Hindlimb muscle (tissue), 1 donor: ENCODE measurements around the gene FNBP1. TPM values are rescaled to one million over a fixed set of nuclear protein-coding genes. Genes with fewer than 3 reads are reported as not detected.
"Not testable (repeated sequence)": the region's sequence is repeated elsewhere in the genome, so short reads cannot be mapped to it uniquely, and the experiment has no call there.

Source experiments
- DNase-seq: peaks from one replicate; pipeline ENCODE4 v3.0.0-alpha.2; 2013
- polyA plus RNA-seq: library from polyadenylated mRNA; unstranded; fragments of 120-200 nt; gene quantifications from one replicate; pipeline ENCODE4 v1.2.1, GENCODE V29; 2013; ENCODE audit not compliant: insufficient read length

FNBP1 gene
- polyA plus RNA-seq, 1 donor = 19.8 TPM

DNA sequence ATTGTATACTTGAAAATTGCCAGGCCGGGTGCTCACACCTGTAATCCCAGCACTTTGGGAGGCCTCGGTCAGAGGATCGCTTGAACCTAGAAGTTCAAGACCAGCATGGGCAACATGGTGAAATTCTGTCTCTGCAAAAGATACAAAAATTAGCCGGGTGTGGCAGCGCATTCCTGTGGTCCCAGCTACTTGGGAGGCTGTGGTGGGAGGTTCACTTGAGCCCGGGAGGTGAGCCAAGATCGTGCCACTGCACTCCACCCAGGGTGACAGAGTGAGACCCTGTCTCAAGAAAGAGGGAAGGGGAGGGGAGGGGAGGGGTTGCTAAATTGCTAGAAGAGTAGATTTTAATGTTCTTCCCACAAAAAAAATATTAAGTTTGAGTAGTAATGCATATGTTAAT is 53.2 kb downstream of the FNBP1 start:
- no peak for DNase-seq

DNA sequence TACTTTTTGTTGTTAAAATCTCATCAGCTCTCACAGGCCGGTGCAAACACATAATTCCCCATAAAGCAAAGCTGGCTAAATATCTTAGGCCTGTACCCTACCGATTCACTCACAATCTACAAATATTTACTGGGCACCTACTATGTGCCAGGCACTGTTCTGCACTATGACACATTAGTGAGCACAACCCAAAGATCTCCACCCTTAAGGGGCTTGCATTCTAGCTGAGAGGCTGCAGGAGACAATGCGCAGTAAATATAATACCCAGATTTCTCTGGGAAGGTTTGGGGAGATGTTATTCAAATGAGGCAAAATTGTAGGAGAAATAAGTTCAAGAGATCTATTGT is 53.7 kb downstream of the FNBP1 start:
- DNase-seq = no peak

DNA sequence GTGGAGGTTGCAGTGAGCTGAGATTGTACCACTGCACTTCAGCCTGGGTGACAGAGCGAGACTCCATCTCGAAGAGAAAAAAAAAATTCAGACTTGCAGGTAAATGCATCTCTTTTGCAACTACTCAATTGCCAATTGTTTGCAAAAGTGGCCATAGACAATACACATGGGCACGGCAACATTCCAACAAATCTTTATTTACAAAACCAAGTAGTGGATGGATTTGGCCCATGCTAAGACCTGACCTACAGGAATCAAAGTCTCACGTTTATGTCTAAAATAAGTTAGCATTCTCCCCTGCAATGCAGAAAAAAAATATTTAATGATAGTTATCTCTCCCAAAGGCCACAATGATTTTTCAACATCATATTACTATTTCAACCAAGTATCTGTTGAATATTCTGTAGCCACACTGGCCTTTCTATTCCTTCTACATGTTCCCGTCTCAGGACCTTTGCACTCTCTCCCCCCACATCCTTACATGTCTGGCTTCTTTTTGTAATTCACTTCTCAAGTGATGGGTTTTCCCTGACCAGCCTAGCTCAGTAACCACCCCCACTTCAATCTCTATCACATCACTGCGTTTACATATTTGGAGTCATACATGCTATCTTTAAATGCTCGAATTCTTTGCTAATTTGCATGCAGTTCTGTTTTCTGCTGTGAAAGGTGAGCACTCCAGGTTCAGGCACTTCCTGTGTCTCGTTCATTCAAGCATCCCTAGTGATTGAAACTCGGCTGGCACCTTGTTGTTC is 54.2 kb downstream of the FNBP1 start:
- no peak for DNase-seq

DNA sequence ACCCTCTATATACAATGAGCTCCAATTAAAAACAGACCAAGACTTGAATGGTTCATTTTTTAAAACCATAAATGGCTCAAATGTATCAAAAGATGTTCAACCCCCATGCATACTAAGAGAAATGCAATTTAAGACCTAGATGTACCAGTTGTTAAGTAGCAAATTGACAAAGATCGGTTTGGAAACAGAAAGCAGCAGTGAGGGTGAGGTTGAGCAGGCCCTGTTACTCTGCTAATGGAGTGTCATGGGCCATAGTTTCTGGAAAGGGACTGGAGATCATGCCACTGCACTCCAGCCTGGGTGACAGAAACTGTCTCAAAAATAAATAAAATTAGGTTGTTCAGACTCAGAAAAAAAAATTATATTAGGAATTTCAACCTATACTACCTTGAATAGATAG is 55.0 kb downstream of the FNBP1 start:
- DNase-seq = no peak

DNA sequence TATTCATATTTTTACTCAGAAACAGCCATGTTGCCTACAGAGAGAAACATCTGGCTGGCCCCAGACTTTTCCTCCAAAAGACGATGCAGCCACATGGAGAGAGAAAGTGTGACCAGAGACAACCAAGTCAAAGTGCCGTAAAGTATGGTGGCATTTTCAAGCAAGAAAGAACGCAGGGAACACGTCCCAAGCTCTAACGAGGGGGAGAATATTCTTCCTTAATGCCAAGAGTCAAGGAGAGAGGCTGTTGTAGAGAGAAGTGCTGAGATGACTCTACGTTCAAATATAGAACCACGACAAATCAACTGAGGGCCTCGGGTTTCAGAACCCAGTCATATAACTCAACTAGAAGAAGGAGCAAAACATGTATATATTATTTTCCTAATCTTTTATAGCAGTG is 55.9 kb downstream of the FNBP1 start:
- no peak for DNase-seq

DNA sequence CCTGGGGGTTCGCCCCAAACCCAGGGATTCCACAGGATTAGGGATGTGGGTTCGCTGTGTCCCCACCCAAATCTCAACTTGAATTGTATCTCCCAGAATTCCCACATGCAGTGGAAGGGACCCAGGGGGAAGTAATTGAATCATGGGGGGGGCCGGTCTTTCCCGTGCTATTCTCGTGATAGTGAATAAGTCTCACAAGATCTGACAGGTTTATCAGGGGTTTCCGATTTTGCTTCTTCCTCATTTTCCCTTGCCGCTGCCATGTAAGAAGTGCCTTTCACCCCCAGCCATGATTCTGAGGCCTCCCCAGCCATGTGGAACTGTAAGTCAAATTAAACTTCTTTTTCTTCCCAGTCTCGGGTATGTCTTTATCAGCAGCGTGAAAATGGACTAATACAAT is 58.4 kb downstream of the FNBP1 start:
- not testable (repeated sequence) for DNase-seq

DNA sequence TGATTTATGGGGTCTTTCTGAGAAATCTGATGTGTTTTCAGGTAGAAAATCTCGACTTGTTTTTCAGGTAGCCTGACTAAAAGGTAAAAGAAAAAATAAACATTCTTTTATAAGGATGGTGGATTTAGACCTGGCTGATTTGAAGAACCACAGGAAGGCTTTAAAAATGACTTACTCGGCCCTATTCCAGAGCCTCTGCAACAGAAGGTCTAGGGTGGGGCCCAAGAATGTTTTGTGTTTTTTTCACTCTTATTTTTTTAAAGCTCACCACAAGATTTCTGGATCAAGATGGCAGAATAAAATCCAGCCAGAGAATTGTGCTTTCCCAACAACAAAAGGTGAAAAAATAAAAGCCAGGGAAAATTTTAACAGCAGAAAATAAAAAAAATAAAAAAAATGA is 59.1 kb downstream of the FNBP1 start:
- no peak for DNase-seq

DNA sequence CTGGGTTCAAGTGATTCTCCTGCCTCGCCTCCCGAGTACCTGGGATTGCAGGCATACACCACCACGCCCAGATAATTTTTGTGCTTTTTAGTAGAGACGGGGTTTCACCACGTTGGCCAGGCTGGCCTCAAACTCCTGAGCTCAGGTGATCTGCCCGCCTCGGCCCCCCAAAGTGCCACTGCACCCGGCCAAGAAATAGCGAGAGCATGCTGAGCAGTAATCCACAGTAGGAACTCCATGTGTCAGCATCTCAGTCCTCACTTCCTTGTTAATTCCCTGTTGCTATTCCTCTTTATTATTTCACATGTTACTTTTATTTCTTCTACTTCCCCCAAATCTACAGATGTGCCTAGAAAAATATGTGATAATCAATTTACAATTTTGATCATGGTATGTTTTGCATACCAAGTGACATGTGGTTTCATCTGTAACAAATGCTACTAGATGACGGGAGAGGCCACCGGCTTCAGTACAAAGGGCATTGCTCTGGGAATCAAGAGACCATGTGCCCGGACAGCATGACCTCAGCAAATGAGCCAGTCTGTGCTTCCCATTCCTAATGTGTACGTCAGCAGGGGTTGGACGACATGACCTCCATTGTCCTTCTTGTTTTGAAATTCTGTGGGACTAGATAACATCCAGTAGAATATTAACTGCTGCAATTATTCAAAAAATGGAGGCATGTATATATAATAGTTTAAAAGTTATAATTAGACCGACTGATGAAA is 61.6 kb downstream of the FNBP1 start:
- no peak for DNase-seq

DNA sequence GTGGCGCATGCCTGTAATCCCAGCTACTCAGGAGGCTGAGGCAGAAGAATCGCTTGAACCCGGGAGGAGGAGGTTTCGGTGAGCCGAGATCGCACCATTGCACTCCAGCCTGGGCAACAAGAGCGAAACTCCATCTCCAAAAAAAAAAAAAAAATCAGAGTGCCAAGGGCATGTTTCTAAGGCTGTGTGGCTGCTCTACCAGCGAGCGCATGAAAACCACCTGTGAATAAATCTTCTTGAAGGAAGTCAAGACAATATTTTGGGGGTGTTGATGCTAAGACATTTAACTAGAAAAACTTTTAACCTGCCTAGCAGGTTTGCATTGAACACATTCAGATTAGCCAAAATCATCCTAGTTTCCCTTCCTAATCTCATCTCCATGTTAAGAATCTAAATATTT is 62.8 kb downstream of the FNBP1 start:
- not testable (repeated sequence) for DNase-seq

DNA sequence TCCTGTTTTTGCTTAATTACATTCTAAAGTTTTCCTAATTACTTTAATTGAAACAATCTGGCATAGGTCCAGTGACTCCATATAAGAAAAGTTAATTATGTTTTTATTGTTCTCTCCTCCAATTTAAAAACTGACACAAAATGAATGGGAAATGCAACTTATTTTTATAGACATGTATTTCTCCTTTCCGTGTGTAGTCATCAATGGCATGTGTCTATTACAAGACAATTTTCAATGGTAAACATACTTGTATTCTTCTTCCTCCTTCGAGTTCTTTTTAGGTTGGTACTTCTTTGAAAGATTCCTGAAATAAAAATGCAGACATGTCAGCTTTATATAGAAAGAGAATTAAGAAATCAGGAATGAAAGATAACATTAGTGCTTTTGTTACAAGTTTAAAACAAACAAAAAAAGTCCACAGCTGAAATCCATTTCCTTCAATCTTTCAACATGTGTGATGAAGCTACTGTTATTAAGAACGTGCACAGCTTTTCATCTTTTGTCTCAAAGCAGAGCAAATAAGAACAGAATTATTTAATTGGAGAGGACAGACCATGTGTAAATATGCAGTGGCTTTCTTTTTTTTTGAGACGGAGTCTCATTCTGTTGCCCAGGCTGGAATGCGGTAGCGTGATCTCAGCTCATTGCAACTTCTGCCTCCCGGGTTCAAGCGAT is 63.8 kb downstream of the FNBP1 start:
- no peak for DNase-seq

DNA sequence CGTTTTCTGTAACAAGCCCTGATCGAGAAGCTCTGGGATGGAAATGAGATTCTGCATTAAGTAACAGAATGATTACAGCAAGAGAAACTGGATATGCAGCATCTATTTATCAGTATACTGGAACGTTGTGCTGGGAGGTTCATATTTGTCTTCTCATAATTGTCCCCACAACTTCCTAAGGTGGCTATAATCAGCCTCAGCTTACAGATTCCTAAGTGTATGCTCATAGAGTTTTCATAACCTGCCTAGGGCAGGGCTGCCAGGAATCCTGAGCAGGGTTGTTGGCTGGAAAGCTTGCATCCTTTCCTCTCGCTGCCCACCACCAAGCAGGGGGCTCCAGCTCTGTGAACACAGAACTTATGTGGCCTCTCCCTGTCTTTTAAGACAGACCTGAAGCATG is 70.2 kb downstream of the FNBP1 start:
- no peak for DNase-seq

DNA sequence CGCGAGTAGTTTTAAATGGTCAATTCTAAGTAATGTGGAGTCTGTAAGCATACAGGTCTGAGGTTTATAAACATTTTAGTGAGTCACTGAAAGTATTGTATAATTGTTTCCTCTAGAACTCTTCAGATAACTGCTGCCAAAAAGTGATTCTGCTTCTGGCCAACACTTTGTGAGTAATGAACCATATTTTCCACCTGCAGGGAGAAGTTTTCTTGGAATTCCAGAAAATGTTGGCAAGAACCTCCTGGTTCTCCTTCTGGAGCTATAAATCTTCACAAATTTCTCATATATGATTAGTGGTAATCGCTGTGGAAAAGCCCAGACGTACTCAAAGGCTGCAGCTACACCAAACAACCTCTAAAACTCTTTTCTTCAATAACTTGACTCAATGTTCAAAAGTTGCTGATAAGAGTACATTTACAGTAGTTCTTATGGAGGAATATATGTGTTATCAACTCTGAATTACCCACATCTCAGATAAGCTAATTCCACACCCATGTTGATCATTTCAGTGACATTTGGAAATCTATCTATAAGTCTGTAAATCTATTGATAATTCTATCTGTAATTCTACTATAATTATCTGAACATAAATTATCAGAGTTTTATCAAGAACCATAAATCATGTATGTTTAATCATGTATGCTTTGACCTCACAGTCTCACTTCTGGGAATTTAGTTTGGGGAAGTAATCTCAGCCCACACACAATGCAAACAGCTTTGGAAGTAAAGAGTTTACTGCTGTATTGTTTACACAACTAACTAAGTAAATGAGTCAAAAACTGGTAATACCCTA is 74.1 kb downstream of the FNBP1 start:
- peak; percentile 84 for DNase-seq

DNA sequence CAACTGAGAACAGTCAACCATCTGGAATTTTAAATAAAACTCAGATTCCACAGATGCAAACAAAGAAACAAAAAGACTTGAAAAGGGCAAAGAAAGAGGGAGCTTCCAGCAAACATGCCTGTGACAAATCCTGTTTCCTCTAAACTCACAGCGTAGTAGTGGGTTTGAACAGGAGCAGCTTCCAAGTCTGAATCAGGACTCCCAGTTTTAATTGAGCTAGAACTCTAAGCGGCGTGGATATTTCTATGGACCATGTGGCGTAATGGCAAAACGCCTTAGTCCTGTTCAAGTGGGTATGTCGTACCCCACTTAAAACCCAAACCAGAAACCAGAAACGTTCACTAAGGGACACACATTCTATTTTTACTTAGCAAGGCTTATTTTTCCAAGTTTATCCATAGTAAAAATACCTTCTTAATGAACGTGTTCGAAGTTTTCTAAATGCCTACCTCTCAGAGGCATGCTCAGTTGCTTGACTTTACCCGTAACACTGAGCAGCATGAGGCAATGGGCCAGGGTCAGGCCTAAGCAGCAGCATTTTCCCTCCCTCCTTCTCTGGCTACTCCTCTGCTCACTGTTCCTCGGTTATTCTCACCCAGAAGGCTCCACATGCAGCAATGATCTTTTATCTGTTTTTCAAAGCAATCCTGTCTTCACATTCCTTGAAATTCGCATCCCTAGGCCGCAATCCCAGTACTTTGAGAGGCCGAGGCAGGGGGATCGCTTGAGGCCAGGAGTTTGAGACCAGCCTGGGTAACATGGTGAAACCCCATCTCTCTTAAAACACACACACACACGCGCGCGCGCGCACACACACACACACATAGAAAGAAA is 77.9 kb downstream of the FNBP1 start:
- no peak for DNase-seq

DNA sequence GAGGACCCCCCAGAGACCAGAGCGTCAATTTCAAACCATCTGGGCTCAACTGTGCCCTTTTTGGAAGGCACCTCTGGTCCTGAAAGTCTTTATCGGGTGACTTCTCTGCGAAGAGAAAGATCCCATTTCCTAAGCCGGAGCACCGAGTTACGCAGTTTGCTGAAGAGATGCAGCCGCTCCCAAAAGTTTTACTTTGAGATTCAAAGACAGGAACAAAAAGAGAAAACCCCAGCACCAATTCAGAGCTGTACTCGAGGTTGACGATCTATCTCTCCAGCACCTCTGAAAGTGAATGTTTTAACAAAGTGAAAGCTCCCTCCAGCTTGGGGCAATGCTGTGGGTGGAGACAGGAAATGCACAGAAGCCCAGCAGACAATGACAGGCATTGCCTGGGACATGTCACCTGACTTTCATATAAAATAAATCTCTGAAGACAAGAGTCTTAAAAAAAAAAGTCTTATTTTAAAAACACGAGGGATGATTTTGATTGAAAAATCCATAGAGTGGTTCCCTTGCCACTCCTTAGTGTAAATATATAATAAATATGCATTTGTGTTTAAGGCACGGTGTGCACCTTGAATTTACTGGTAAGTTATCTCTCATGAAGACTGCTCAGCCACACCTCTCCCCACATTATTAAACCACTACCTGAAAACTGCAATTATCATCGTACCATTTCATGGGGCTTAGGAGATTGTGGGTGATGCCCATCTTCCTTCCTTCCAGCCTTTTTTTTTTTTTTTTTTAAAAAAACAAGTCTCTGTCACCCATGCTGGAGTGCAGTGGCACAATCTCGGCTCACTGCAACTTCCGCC is 79.9 kb downstream of the FNBP1 start:
- DNase-seq = peak; percentile 58

DNA sequence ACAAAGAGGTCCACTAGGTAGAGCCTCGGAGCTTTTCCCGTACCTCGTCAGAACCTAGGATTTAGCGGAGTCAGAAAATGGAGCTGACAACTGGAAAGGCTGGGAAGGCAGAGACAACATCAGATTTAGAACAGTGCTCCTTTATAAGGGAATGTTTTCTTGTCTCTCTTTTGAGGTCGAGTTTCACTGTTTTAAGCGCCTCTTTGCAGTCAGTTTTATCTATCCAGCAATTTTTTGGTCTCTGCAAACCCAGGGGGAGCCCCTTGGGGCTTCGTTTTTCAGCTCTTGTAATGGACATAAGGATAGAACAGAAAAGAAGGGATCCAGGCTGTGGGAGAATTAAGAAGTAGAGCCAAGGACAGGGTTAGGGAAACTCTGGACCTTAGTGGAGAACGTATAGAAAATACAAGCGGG is 80.5 kb downstream of the FNBP1 start:
- no peak for DNase-seq

DNA sequence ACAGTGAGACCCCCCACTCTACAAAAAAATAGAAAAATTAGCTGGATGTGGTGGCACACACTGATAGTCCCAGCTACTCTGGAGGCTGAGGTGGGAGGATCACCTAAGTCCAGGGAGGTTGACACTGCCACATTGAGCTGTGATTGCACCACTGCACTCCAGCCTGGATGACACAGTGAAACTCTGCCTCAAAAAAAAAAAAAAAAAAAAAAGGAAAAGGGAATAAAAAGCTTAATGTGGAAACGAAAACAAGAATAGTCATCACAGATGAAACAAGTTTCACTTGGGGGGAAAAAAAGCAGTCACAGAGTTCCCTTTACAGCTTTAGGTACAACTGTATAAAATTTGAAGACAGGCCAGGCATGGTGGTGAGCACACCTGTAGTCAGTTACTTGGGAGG is 84.2 kb downstream of the FNBP1 start:
- no peak for DNase-seq

DNA sequence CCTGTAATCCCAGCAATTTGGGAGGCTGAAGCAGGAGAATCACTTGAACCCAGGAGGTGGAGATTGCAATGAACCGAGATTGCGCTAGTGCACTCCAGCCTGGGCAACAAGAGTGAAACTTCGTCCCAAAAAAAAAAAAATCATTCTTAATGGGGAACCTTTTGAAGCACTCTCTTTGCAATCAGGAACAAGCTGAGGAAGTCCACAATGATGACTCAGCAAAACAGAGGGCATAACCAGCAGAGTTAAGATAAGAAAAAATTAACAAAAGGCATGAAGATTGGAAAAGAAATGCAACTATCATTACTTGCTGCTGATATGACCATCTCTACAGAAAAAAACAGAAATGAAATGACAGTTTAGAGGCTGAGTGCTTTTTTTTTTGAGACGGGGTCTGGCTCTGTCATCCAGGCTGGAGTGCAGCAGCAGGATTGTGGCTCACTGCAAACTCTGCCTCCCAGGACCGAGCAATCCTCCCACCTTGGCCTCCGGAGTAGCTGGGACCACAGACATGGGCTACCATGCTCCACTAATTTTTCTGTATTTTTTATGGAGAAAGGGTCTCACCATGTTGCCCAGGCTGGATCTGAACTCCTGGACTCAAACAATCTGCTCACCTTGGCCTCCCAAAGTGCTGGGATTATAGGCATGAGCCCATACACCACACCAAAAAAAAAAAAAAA is 88.0 kb downstream of the FNBP1 start:
- DNase-seq = no peak

DNA sequence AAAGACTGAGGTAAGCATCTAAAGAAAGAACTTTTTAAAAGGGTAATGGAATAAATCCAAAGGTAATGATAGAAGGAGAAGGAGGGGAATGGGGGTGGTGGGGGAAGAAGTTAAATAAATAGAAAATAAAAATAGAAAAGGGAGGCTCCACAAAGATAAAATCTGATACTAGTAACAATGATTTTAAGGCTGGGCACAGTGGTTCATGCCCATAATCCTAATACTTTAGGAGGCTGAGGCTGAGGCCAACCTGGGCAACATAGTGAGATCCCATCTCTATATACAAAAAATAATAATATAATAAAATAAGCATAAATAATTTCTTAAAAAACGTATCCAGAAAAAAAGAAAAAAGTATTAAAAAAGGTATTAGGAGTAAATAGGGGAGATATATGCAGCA is 89.3 kb downstream of the FNBP1 start:
- DNase-seq = no peak

DNA sequence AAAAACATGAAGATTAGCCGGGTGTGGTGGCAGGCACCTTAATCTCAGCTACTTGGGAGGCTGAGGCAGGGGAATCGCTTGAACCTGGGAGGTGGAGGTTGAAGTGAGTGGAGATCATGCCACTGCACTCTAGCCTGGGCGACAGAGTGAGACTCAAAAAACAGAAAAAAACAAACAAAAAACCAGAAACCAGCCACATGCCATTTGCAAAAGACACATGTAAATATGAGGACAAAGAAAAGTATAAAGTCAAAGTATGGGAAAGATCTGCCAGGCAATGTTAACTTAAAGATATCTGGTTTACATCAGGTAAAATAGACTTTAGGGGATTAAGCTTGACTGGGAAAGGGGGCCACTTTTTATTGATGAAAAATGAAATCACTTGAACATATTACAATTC is 90.7 kb downstream of the FNBP1 start:
- no peak for DNase-seq

DNA sequence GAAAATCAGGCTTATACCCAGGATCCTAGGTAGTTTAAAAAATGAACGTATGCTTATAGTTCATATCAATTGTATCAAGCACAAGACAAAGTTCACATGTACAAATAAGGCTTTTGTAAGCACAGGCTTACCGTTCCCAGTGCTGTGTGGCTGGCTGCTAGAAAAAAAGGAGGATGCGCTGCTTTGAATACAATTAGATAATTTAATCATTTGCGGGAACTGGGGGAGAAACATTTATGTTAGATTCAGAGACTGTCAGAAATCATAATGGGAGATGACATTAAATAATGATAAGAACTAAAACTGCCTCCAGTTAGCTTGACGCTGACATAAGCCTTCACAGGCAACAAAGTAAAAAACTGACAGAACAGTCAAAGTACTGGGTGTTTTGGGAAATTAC is 93.2 kb downstream of the FNBP1 start:
- DNase-seq = no peak

DNA sequence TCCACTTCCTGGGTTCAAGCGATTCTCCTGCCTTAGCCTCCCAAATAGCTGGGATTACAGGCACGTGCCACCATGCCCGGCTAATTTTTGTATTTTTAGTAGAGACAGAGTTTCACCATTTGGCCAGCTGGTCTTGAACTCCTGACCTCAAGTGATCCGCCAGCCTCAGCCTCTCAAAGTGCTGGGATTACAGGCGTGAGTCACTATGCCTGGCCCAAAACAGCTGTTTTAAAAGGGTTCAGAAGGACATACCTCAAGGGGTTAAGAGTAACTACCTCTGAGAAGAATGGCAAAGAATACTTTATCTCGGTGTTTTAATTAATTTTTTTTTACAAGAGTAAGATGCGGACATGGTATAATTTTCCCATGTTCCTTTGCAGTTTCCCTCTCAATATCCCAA is 94.4 kb downstream of the FNBP1 start:
- DNase-seq = not testable (repeated sequence)
